GM12865 (cell line): ENCODE measurements around the gene GSN.

Experiments used
- DNase-seq: peaks from one replicate; pipeline ENCODE4 v3.0.0; 2010; ENCODE audit warnings: low read depth
- H3K4me3 ChIP-seq: 2 replicates; pipeline ENCODE4 v1.5.1; 2011; ENCODE audit warnings: mild to moderate bottlenecking, low read depth, low read length, control low read depth
- TF ChIP-seq, protein P1 (sequence below): IDR thresholded peaks from 2 replicates; pipeline ENCODE4 v1.5.1; 2011; ENCODE audit warnings: low read length, control low read depth, low read depth, inconsistent platforms; ENCODE audit not compliant: insufficient read depth; ENCODE audit errors: missing control alignments

Gene GSN

DNA sequence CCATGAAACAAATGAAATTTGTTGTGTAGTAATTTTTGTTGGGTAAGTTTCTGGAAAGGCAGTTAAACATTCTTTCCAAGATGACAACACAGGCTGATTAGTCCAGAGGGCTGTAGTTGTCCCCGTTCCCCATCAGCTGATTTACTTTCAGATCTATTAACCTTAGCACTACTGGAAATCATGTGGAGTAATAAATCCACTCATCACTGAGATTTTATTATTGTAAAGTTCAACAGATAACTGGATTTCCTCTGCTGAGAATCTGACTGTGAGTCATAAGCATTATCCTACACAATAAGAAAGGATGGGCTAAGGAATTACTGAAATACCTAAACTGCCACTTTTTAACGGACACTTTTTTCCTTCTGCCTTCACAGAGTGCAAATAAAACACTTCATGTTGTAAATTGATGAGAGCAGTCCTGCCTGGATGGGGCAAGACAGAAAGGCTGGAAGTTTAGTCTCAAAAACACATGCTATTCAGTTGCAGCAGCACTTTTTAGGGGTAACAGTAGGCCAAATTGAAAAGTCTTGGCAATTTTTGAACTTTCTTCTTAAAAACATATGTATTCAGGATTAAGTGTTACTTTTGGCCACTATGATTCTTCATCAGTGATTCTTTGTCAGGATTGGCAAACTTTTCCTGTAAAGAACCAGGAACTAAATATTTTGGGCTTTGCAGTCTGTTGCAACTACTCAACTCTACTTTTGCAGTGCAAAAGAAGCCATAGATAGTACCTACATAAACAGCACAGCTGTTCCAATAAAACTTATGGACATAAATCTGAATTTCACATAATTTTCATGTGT lies 95.1 kb downstream of the GSN start:
- no peak overlapping the region for H3K4me3 ChIP-seq
- DNase-seq, result no peak
- TF ChIP-seq, protein P1, sequence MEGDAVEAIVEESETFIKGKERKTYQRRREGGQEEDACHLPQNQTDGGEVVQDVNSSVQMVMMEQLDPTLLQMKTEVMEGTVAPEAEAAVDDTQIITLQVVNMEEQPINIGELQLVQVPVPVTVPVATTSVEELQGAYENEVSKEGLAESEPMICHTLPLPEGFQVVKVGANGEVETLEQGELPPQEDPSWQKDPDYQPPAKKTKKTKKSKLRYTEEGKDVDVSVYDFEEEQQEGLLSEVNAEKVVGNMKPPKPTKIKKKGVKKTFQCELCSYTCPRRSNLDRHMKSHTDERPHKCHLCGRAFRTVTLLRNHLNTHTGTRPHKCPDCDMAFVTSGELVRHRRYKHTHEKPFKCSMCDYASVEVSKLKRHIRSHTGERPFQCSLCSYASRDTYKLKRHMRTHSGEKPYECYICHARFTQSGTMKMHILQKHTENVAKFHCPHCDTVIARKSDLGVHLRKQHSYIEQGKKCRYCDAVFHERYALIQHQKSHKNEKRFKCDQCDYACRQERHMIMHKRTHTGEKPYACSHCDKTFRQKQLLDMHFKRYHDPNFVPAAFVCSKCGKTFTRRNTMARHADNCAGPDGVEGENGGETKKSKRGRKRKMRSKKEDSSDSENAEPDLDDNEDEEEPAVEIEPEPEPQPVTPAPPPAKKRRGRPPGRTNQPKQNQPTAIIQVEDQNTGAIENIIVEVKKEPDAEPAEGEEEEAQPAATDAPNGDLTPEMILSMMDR, result no peak

DNA sequence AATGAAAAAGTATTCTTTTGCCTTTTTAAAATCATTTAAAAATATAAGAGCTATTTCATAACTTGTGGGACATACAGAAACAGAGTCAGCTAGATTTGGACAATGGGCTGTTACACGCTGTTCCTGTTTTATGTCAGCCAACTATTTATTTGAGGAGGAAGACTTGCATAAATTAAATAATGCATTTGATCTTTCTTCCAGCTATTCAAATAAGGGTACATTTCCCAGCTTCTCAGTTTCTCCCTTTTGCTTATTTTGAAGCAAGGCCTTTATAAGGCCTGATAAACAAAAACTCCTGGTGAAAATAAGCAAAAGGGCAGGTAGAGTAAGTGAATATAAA lies 95.6 kb downstream of the GSN start:
- TF ChIP-seq, protein P1, result no peak
- no peak for DNase-seq
- no peak overlapping the region for H3K4me3 ChIP-seq

DNA sequence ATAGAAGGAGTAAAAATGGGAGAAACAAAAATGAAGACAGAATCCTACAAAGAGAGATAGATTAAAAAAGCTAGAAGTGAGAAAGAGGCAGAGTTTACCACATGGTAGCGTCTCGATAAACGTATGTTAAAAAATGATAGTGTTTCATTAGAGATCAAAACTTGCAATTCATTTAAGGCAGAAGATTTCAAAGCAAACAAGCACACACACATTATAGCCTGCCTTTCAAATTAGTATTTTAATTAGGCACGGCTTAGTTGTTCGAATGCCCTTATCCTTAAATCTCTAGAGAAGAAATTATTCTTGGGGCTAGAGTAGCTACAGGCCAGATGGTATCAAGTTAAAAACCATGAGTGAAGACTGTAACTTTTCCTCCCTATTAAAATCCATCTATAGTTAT lies 96.1 kb downstream of the GSN start:
- no peak overlapping the region for H3K4me3 ChIP-seq
- TF ChIP-seq, protein P1, result no peak
- no peak for DNase-seq

DNA sequence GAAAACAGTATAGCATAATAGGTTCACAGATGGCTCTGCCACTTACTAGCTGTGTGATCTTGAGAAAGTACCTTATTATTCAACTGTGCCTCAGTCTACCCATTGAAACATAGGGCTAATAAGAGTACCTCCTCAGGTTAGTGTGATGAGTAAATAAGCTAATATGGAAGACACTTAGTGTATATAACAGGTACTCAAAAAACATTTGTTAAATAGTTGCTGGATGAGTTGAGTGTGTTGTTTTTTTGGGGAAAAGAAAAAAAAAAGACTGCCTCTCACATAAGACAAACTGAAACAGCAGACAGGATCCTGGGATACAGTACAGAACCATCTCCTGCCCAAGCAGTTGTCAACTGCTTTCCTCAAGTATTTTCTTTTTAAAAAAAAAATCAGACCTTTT lies 96.9 kb downstream of the GSN start:
- no peak overlapping the region for H3K4me3 ChIP-seq
- no peak for DNase-seq
- TF ChIP-seq, protein P1, result no peak

DNA sequence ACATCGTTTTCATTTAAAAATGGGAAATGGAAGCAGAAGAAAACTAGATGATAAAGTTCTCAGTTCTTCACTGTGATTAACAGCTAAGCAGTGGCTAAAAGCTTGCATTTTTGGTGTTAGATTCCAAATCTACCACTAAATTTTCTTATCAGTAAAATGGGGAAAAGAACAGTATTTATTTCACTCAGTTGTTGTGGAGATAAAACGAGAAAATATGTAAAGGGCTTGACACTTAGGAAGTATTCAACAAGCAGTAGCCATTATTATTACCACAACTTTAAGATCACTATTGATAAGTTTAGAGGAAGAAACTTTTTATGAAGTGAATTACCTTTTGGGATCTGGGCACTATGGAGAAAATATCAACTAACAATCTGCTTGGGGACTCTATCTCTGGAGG lies 97.6 kb downstream of the GSN start:
- H3K4me3 ChIP-seq, result no peak overlapping the region
- no peak for DNase-seq
- TF ChIP-seq, protein P1, result no peak

DNA sequence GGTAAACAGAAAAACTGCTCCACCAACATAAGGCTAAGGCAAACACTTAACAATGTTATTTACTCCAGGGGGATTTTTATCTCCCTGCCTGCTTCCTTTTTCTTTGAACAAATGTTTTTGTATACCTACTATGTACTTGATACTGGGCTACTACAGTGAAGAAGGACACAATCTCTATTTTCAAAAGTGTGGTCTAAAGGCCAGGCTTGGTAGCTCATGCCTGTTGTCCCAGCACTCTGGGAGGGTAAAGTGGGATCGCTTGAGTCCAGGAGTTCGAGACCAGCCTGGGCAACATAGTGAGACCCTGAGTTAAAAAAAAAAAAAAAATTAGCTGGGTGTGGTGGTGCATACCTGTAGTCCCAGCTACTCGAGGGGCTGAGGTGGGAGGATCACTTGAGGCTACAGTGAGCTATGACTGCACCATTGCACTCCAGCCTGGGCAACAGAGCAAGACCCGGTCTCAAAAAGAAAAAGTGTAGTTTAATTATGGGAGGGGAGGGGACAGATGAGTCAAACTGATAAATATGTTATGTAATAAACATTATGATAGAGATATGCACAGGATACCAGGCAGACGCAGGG lies 98.7 kb downstream of the GSN start:
- DNase-seq, result no peak

More for the DNA sequence above, 98.7 kb downstream of the GSN start:
- no peak overlapping the region for H3K4me3 ChIP-seq
- TF ChIP-seq, protein P1, result no peak
